ENCODE data around the gene TMEM94.

DNA sequence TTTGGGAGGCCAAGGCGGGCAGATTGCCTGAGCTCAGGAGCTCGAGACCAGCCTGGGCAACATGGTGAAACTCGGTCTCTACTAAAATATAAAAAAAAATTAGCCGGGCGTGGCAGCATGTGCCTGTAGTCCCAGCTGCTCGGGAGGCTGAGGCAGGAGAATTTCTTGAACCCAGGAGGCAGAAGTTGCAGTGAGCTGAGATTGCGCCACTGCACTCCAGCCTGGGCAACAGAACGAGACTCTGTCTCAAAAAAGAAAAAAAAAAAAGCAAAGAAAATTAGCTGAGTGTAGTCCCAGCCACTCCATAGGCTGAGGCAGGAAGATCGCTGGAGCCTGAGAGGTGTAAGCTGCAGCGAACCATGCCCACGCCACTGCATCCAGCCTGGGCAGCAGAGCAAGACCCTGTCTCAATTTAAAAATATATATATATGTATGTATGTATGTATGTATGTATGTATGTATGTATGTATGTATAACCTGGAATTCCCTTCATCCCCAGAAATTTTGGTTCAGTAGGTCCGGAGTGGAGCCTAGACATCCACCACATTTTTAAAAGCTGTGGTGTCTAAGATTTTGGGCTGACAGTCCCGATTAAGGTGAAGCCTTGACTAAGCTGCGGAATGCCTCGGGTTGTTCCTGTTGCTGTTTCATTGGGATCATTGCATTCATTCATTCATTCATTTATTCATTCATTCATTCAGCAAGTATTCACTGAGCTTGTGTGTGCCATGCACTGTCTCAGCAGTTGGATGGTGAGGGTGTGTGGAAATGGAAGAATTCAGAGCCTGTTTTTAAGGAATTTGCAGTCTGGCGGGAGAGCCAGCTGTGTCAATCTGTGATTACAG lies 25.9 kb downstream of the TMEM94 start:
- TF ChIP-seq MAZ (IDR thresholded peaks at IDR 0.05; ENCODE audit: borderline replicate concordance, low read depth, low read length): no peak
- TF ChIP-seq, protein P1, sequence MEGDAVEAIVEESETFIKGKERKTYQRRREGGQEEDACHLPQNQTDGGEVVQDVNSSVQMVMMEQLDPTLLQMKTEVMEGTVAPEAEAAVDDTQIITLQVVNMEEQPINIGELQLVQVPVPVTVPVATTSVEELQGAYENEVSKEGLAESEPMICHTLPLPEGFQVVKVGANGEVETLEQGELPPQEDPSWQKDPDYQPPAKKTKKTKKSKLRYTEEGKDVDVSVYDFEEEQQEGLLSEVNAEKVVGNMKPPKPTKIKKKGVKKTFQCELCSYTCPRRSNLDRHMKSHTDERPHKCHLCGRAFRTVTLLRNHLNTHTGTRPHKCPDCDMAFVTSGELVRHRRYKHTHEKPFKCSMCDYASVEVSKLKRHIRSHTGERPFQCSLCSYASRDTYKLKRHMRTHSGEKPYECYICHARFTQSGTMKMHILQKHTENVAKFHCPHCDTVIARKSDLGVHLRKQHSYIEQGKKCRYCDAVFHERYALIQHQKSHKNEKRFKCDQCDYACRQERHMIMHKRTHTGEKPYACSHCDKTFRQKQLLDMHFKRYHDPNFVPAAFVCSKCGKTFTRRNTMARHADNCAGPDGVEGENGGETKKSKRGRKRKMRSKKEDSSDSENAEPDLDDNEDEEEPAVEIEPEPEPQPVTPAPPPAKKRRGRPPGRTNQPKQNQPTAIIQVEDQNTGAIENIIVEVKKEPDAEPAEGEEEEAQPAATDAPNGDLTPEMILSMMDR (IDR thresholded peaks at IDR 0.05): no peak
- TF ChIP-seq POLR2A (IDR thresholded peaks at IDR 0.05; ENCODE audit: low read length): no peak
- no peak for TF ChIP-seq CBX2 (IDR thresholded peaks at IDR 0.05; ENCODE audit: borderline replicate concordance, low read depth)
- no peak for TF ChIP-seq EP300 (IDR thresholded peaks at IDR 0.05)
- TF ChIP-seq SREBF2 (IDR thresholded peaks at IDR 0.05): no peak
- no peak for TF ChIP-seq REST (IDR thresholded peaks at IDR 0.05)
- no peak for TF ChIP-seq MAX (IDR thresholded peaks at IDR 0.05)
- TF ChIP-seq CEBPB (IDR thresholded peaks at IDR 0.05): no peak

All from A549 (cell line).